Astrocyte (in vitro differentiated cells and primary cell): ENCODE measurements around the gene SPEM3.

Experiments
- CTCF ChIP-seq: IDR thresholded peaks from 2 replicates; pipeline ENCODE4 v1.5.1; 2011; ENCODE audit warnings: low read depth, mild to moderate bottlenecking, inconsistent platforms, low read length, moderate library complexity; ENCODE audit not compliant: insufficient read depth
- EZH2 ChIP-seq: IDR thresholded peaks from 2 replicates; pipeline ENCODE4 v1.6.1; 2012; ENCODE audit warnings: mild to moderate bottlenecking, low read length, inconsistent platforms; ENCODE audit not compliant: insufficient read depth

- no peak for TF ChIP-seq CTCF
- no peak for TF ChIP-seq EZH2
Measured at GRCh38 chr17:7393613-7394451, 34.8 kb upstream of the SPEM3 start.
